T-cell (primary cell): ENCODE results near the gene CELA3A. TPM values are rescaled to one million over a fixed set of nuclear protein-coding genes. Genes with fewer than 3 reads are reported as not detected.
"Not testable (repeated sequence)": the region's sequence is repeated elsewhere in the genome, so short reads cannot be mapped to it uniquely, and the experiment has no call there.

Experiments used
- ATAC-seq, 4 experiments: fragments of 200-7000 bp in 3 of 4; fragments of 150-1000 bp in 1 of 4; cut with Tn5 transposase; replicated peaks in 1 of 4; 1 replicate in 3 of 4; 2 replicates in 1 of 4; pipeline ENCODE4 v1.10.0; 2021; ENCODE audit warnings: moderate library complexity in 3 of 4, mild to moderate bottlenecking in 2 of 4, moderate number of reproducible peaks in 1 of 4
- CTCF ChIA-PET, 2 donors: fragments of 300-600 bp; sonication (Branson Sonifier 250); formaldehyde crosslinking; loops; one replicate each; lab custom pipeline; 2022; ENCODE audit warnings: antibody characterized with exemption in 2 of 2; lab: Charles Lee
- POLR2A ChIA-PET, 2 donors: fragments of 300-600 bp; sonication (Branson Sonifier 250); formaldehyde crosslinking; loops; one replicate each; lab custom pipeline; 2022; ENCODE audit warnings: antibody characterized with exemption in 2 of 2; lab: Charles Lee
- DNase-seq, 35 experiments: peaks; one replicate each; pipeline versions ENCODE4 v3.0.0 to v3.0.0-alpha.2; 2013 to 2023
- H3K27ac ChIP-seq: one replicate; pipeline ENCODE4 v1.5.1; 2013; ENCODE audit warnings: low read length
- H3K27me3 ChIP-seq, 2 experiments: replicated peaks in 1 of 2; 1 replicate in 1 of 2; 2 replicates in 1 of 2; pipeline versions ENCODE4 v1.6.1 to v1.7.0; 2013; ENCODE audit warnings: low read length in 1 of 2, mixed read lengths in 1 of 2; ENCODE audit not compliant: control insufficient read depth in 2 of 2, insufficient read depth in 2 of 2; ENCODE audit errors: extremely low read depth in 1 of 2
- H3K36me3 ChIP-seq, 2 donors: 1 replicate in 1 of 2; 2 replicates in 1 of 2; pipeline versions ENCODE4 v1.6.1 to v1.7.0; 2013; ENCODE audit warnings: low read length in 1 of 2; ENCODE audit not compliant: control insufficient read depth in 2 of 2, insufficient read depth in 1 of 2; ENCODE audit errors: extremely low read depth in 1 of 2
- H3K4me1 ChIP-seq, 2 experiments: 1 replicate in 1 of 2; 2 replicates in 1 of 2; pipeline versions ENCODE4 v1.6.1 to v1.7.0; 2013; ENCODE audit warnings: low read length in 2 of 2, mixed read lengths in 1 of 2; ENCODE audit not compliant: insufficient read depth in 2 of 2, control insufficient read depth in 1 of 2; ENCODE audit errors: extremely low read depth in 1 of 2
- H3K4me3 ChIP-seq, 2 donors: 1 replicate in 1 of 2; 2 replicates in 1 of 2; pipeline versions ENCODE4 v1.5.1 to v1.7.0; 2013; ENCODE audit warnings: mild to moderate bottlenecking in 2 of 2, low read length in 1 of 2, moderate library complexity in 1 of 2; ENCODE audit not compliant: control insufficient read depth in 1 of 2; ENCODE audit errors: extremely low read depth in 1 of 2
- H3K9me3 ChIP-seq: 2 replicates; pipeline ENCODE4 v1.7.0; 2013
- H3K27ac Mint-ChIP-seq, 2 donors: one replicate each; pipeline ENCODE4 v1.8.0; 2020 to 2021; ENCODE audit warnings: mild to moderate bottlenecking in 2 of 2, mixed read lengths in 2 of 2
- H3K27me3 Mint-ChIP-seq, 2 donors: one replicate each; pipeline ENCODE4 v1.8.0; 2021 to 2022; ENCODE audit warnings: mixed read lengths in 2 of 2
- H3K36me3 Mint-ChIP-seq: one replicate; pipeline ENCODE4 v1.8.0; 2021; ENCODE audit warnings: mixed read lengths
- H3K4me1 Mint-ChIP-seq, 3 donors: one replicate each; pipeline ENCODE4 v1.8.0; 2020 to 2022; ENCODE audit warnings: mixed read lengths in 3 of 3, mild to moderate bottlenecking in 1 of 3
- H3K4me3 Mint-ChIP-seq, 3 donors: one replicate each; pipeline ENCODE4 v1.8.0; 2020 to 2022; ENCODE audit warnings: mild to moderate bottlenecking in 3 of 3, mixed read lengths in 3 of 3, moderate library complexity in 3 of 3
- H3K9me3 Mint-ChIP-seq, 3 donors: one replicate each; pipeline ENCODE4 v1.8.0; 2020 to 2022; ENCODE audit warnings: mixed read lengths in 3 of 3
- WGBS: methylation state at CpG from one replicate; pipeline ENCODE4 v1.1.5; 2013; ENCODE audit warnings: missing lambda C conversion rate; ENCODE audit not compliant: insufficient coverage; 5-methylcytosine and 5-hydroxymethylcytosine counted together
- total RNA-seq, 35 experiments: library from RNA in 6 of 35; stranded (reverse) in 6 of 35; fragments of 120-200 nt in 1 of 35; gene quantifications; one replicate each; pipeline versions ENCODE4 v1.2.1 to v1.2.4 and lab custom pipeline; 2013 to 2026

Gene CELA3A
- total RNA-seq, 5 donors from 2014 or later (not counting 1 experiment from before 2014, with no cell fraction given) = 11.4 to 15.6 (median 13.3) TPM; not detected in 2

- not testable (repeated sequence) for DNase-seq
Measured at GRCh38 chr1:21989672-21990393, 11.6 kb upstream of the CELA3A start.

GRCh38 chr1:21992186-21992585 lies 9.3 kb upstream of the CELA3A start:
- H3K4me3 ChIP-seq, DNase-seq, H3K4me1 Mint-ChIP-seq, H3K27me3 ChIP-seq, H3K9me3 Mint-ChIP-seq, H3K27ac ChIP-seq, H3K4me1 ChIP-seq, H3K4me3 Mint-ChIP-seq, H3K9me3 ChIP-seq, POLR2A ChIA-PET, H3K36me3 ChIP-seq, H3K36me3 Mint-ChIP-seq, H3K27ac Mint-ChIP-seq, ATAC-seq, H3K27me3 Mint-ChIP-seq: not testable (repeated sequence)
- 11% methylated on average over 1 of the region's 3 CpGs for WGBS
- CTCF ChIA-PET = interaction anchor here in 1 of 2 donors (0.6 to 0.7 kb wide), 2 partner anchors 42 to 1170 kb away, joined by 3 to 4 read pairs; no protein-coding TSS in a partner anchor

More at GRCh38 chr1:21989672-21990393, 11.6 kb upstream of the CELA3A start:
- H3K4me1 Mint-ChIP-seq, CTCF ChIA-PET, POLR2A ChIA-PET, H3K9me3 Mint-ChIP-seq, ATAC-seq, H3K27me3 ChIP-seq, H3K27ac Mint-ChIP-seq, H3K4me3 Mint-ChIP-seq, H3K4me1 ChIP-seq, H3K9me3 ChIP-seq, H3K27ac ChIP-seq, H3K27me3 Mint-ChIP-seq, H3K36me3 Mint-ChIP-seq, H3K4me3 ChIP-seq, H3K36me3 ChIP-seq: not testable (repeated sequence)
- WGBS = no CpG with 5 or more reads among the region's 5 CpGs

GRCh38 chr1:21994716-21995115 lies 6.7 kb upstream of the CELA3A start:
- no CpG with 5 or more reads among the region's 8 CpGs for WGBS
- H3K4me3 Mint-ChIP-seq = not testable (repeated sequence)

DNA sequence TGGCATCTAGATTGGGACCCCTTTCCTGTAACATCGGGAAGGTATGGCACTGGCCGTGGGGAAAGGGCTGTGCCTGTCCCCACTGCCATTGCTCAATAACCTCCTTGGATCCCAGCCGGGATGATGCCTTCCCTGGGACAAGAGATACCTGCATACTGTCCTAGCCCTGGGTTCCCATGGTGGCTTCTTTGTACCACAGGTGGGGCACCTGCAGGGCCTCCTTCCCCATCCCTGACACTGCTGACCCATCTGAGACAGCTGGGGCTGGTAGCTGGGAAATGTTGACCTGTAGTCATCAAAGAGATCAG lies 4.8 kb upstream of the CELA3A start:
- H3K36me3 ChIP-seq, H3K4me1 Mint-ChIP-seq, DNase-seq, POLR2A ChIA-PET, H3K4me3 ChIP-seq, H3K27ac Mint-ChIP-seq, H3K27me3 Mint-ChIP-seq, H3K4me1 ChIP-seq, H3K9me3 Mint-ChIP-seq, ATAC-seq, H3K27ac ChIP-seq, CTCF ChIA-PET, H3K36me3 Mint-ChIP-seq, H3K9me3 ChIP-seq, H3K27me3 ChIP-seq, H3K4me3 Mint-ChIP-seq: not testable (repeated sequence)
- WGBS = no CpG with 5 or more reads among the region's 3 CpGs

More at GRCh38 chr1:21994716-21995115, 6.7 kb upstream of the CELA3A start:
- H3K27ac ChIP-seq, H3K9me3 Mint-ChIP-seq, H3K27me3 Mint-ChIP-seq, DNase-seq, H3K9me3 ChIP-seq, ATAC-seq, H3K27ac Mint-ChIP-seq, H3K4me3 ChIP-seq, H3K27me3 ChIP-seq, H3K4me1 ChIP-seq, H3K4me1 Mint-ChIP-seq, H3K36me3 ChIP-seq, H3K36me3 Mint-ChIP-seq: not testable (repeated sequence)
- ChIA-PET CTCF (interaction anchor here in 1 of 2 donors (0.7 kb wide), 1 partner anchor 186 kb away, joined by 6 read pairs; no protein-coding TSS in a partner anchor), POLR2A (interaction anchor here in 1 of 2 donors (0.7 kb wide), 1 partner anchor 71 kb away, joined by 6 read pairs; no protein-coding TSS in a partner anchor)

DNA sequence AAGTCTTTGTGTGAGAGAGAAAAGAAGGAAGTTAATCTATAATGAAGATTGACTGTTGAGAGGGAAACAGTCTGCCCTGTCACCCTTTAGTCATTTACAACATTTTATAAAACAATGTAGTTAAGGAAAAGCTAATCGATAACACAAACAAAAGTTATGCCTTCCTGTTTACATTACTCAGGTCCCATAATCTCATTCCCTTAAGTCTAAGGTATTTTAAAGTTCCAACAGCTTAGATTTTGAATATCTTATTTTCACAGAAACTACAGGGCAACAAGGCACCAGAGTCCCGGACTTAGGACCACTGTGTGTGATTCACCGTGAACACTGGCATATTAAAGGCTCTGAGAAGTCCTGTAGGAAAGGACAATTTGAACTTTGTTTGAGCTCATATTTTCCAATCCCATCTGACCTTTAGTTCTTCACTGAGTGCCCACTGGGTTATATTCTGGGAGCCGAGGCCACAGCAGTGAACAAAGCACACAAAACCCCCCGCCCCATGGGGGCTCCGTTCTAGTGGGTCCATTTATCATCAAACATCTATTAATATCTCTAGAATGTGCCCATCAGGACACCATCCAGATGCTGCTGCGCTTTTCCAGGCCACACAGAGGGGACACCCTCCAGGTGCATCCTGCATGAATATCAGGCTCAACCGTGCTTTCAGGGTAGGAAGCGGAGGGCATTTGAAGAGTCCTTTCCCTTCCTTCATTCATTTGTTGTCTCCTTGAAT lies 3.4 kb upstream of the CELA3A start:
- 75% methylated on average over 3 of the region's 9 CpGs for WGBS

DNA sequence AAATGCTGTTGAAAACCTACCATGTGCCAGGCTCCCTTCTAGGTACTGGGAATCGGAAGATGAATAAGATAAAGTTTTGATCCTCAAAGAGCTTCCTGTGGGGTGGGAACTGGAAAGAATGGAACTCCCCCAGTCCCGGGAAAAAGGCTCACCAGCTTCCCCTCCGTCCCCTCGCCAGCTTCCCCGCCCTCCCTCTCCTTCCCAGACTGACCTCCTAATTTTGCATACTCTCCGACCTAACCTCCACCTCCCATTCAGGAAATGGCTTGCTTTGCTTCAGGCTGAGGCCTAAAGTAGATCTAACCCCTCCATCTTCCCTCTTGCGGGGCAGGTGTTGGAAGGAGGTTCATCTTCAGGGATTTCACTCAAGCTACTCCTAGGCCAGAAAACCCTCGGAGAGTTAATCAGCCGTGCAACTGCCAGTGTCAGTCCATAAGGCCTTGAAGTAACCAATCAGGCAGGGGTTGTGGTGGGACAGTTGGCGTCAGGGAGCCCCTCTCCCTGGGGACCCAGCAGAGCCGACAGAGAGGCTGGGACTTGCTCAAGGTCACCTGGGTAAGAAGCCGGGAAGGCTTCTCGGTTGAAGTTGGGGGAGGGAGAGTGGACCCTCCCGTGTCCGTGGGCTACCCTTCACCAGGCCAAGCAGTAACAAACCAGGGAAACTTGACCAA lies 2.7 kb upstream of the CELA3A start:
- H3K36me3 ChIP-seq, H3K36me3 Mint-ChIP-seq, H3K9me3 ChIP-seq, H3K27me3 ChIP-seq, H3K4me3 Mint-ChIP-seq, H3K4me1 Mint-ChIP-seq, H3K27me3 Mint-ChIP-seq, H3K27ac Mint-ChIP-seq, ATAC-seq, CTCF ChIA-PET, DNase-seq, H3K4me1 ChIP-seq, H3K9me3 Mint-ChIP-seq, POLR2A ChIA-PET, H3K4me3 ChIP-seq, H3K27ac ChIP-seq: not testable (repeated sequence)
- WGBS = no CpG with 5 or more reads among the region's 15 CpGs

More for the DNA sequence above, 3.4 kb upstream of the CELA3A start:
- H3K36me3 ChIP-seq, H3K36me3 Mint-ChIP-seq, H3K27ac ChIP-seq, H3K4me1 ChIP-seq, CTCF ChIA-PET, DNase-seq, H3K27me3 Mint-ChIP-seq, H3K4me3 ChIP-seq, H3K9me3 ChIP-seq, H3K27ac Mint-ChIP-seq, H3K9me3 Mint-ChIP-seq, ATAC-seq, POLR2A ChIA-PET, H3K4me3 Mint-ChIP-seq, H3K4me1 Mint-ChIP-seq, H3K27me3 ChIP-seq: not testable (repeated sequence)
